Measurements from ENCODE around the gene P4HA3.

DNA sequence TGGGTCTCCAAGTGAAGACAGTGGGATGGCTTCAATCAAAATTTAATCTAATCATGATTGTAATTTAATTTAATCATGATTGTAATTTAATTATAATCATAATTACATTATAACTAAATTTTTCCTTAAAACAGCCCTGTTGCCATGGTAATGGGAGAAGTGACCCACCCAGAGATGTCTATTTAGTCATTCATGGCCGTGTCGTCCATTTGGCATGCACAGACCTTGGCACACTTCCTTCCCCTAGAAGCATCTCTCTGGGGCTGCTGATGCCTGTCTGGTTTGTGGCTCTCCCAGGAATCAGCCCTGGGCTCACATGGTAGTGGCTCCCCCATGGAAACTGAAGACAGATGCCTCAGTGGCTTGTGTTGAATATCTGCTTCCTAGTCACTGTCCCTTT, 27.0 kb downstream of the P4HA3 start:
- TF ChIP-seq, protein P1, sequence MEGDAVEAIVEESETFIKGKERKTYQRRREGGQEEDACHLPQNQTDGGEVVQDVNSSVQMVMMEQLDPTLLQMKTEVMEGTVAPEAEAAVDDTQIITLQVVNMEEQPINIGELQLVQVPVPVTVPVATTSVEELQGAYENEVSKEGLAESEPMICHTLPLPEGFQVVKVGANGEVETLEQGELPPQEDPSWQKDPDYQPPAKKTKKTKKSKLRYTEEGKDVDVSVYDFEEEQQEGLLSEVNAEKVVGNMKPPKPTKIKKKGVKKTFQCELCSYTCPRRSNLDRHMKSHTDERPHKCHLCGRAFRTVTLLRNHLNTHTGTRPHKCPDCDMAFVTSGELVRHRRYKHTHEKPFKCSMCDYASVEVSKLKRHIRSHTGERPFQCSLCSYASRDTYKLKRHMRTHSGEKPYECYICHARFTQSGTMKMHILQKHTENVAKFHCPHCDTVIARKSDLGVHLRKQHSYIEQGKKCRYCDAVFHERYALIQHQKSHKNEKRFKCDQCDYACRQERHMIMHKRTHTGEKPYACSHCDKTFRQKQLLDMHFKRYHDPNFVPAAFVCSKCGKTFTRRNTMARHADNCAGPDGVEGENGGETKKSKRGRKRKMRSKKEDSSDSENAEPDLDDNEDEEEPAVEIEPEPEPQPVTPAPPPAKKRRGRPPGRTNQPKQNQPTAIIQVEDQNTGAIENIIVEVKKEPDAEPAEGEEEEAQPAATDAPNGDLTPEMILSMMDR (IDR thresholded peaks at IDR 0.05; ENCODE audit: borderline replicate concordance, extremely low read depth, low read length, poor library complexity, severe bottlenecking) = no peak
- TF ChIP-seq EZH2 (IDR thresholded peaks at IDR 0.05; ENCODE audit: borderline replicate concordance, low read depth, low read length, severe bottlenecking) = no peak
